Activated T-cell treated with anti-CD3 and anti-CD28 coated beads for 48 hours (primary cell): Measurements from ENCODE around the gene ZDHHC14.

Source experiments
- DNase-seq: peaks from one replicate; pipeline ENCODE4 v3.0.0-alpha.2; 2020; ENCODE audit warnings: low read depth

ZDHHC14 gene

GRCh38 chr6:157625111-157625510 is 244.1 kb downstream of the ZDHHC14 start:
- no peak for DNase-seq

GRCh38 chr6:157625764-157626163 is 244.8 kb downstream of the ZDHHC14 start:
- no peak for DNase-seq

- DNase-seq: no peak
Observed at GRCh38 chr6:157627195-157627966, 246.4 kb downstream of the ZDHHC14 start.

GRCh38 chr6:157628463-157628862 is 247.5 kb downstream of the ZDHHC14 start:
- DNase-seq: no peak

- DNase-seq: no peak
Observed at GRCh38 chr6:157629220-157629619, 248.2 kb downstream of the ZDHHC14 start.

GRCh38 chr6:157630463-157631080 is 249.6 kb downstream of the ZDHHC14 start:
- no peak for DNase-seq

GRCh38 chr6:157631412-157631811 is 250.4 kb downstream of the ZDHHC14 start:
- no peak for DNase-seq

- DNase-seq: no peak
Observed at GRCh38 chr6:157631838-157632614, 251.0 kb downstream of the ZDHHC14 start.

- no peak for DNase-seq
Observed at GRCh38 chr6:157632821-157633220, 251.8 kb downstream of the ZDHHC14 start.

- no peak for DNase-seq
Observed at GRCh38 chr6:157634546-157634945, 253.6 kb downstream of the ZDHHC14 start.

- DNase-seq: no peak
Observed at GRCh38 chr6:157635388-157636244, 254.6 kb downstream of the ZDHHC14 start.

- no peak for DNase-seq
Observed at GRCh38 chr6:157637516-157637915, 256.5 kb downstream of the ZDHHC14 start.

GRCh38 chr6:157637941-157638662 is 257.1 kb downstream of the ZDHHC14 start:
- DNase-seq: no peak

- DNase-seq: no peak
Observed at GRCh38 chr6:157638779-157639178, 257.8 kb downstream of the ZDHHC14 start.

GRCh38 chr6:157640746-157641451 is 259.9 kb downstream of the ZDHHC14 start:
- DNase-seq: no peak

GRCh38 chr6:157641837-157642236 is 260.8 kb downstream of the ZDHHC14 start:
- no peak for DNase-seq

GRCh38 chr6:157642736-157643135 is 261.7 kb downstream of the ZDHHC14 start:
- no peak for DNase-seq

GRCh38 chr6:157644043-157644810 is 263.2 kb downstream of the ZDHHC14 start:
- peak; percentile 20 for DNase-seq

GRCh38 chr6:157645201-157645795 is 264.3 kb downstream of the ZDHHC14 start:
- no peak for DNase-seq
